ENCODE data around the gene PIEZO2. TPM values are rescaled to one million over a fixed set of nuclear protein-coding genes. Genes with fewer than 3 reads are reported as not detected.
"Not testable (repeated sequence)": the region's sequence is repeated elsewhere in the genome, so short reads cannot be mapped to it uniquely, and the experiment has no call there.

Gene PIEZO2
- polyA plus RNA-seq, 10 donors, result 22.1 to 56.5 (median 46.2) TPM

- DNase-seq, result peak in 2 of 3 donors; percentile 57 to 84
Measured at GRCh38 chr18:10928011-10928771, 221.2 kb downstream of the PIEZO2 start.

GRCh38 chr18:10927286-10927992 lies 221.9 kb downstream of the PIEZO2 start:
- DNase-seq, result peak; percentile 78 to 89 (median 84)

GRCh38 chr18:10926621-10927161 lies 222.7 kb downstream of the PIEZO2 start:
- peak in 1 of 3 donors; percentile 67 for DNase-seq

GRCh38 chr18:10924290-10924689 lies 225.1 kb downstream of the PIEZO2 start:
- peak in 1 of 3 donors; percentile 54 for DNase-seq

- peak in 1 of 3 donors; percentile 36 for DNase-seq
Measured at GRCh38 chr18:10923551-10924070, 225.8 kb downstream of the PIEZO2 start.

- DNase-seq, result peak in 1 of 3 donors; percentile 15
Measured at GRCh38 chr18:10923141-10923540, 226.2 kb downstream of the PIEZO2 start.

- peak in 1 of 3 donors; percentile 17 for DNase-seq
Measured at GRCh38 chr18:10922712-10923111, 226.7 kb downstream of the PIEZO2 start.

GRCh38 chr18:10920309-10920708 lies 229.1 kb downstream of the PIEZO2 start:
- DNase-seq, result not testable (repeated sequence)

- DNase-seq, result peak in 1 of 3 donors; percentile 57
Measured at GRCh38 chr18:10919851-10920250, 229.5 kb downstream of the PIEZO2 start.

- no peak for DNase-seq
Measured at GRCh38 chr18:10916865-10917264, 232.5 kb downstream of the PIEZO2 start.

- no peak for DNase-seq
Measured at GRCh38 chr18:10916387-10916786, 233.0 kb downstream of the PIEZO2 start.

- DNase-seq, result not testable (repeated sequence)
Measured at GRCh38 chr18:10915748-10916147, 233.6 kb downstream of the PIEZO2 start.

- not testable (repeated sequence) for DNase-seq
Measured at GRCh38 chr18:10914610-10915009, 234.8 kb downstream of the PIEZO2 start.

- DNase-seq, result peak in 2 of 3 donors; percentile 38 to 65
Measured at GRCh38 chr18:10913919-10914318, 235.4 kb downstream of the PIEZO2 start.

- DNase-seq, result peak; percentile 82 to 89 (median 87)
Measured at GRCh38 chr18:10912790-10913545, 236.4 kb downstream of the PIEZO2 start.

GRCh38 chr18:10909724-10910123 lies 239.6 kb downstream of the PIEZO2 start:
- no peak for DNase-seq

GRCh38 chr18:10908760-10909159 lies 240.6 kb downstream of the PIEZO2 start:
- DNase-seq, result no peak

- no peak for DNase-seq
Measured at GRCh38 chr18:10907749-10908148, 241.6 kb downstream of the PIEZO2 start.

- DNase-seq, result no peak
Measured at GRCh38 chr18:10901329-10901728, 248.0 kb downstream of the PIEZO2 start.

GRCh38 chr18:10900435-10900834 lies 248.9 kb downstream of the PIEZO2 start:
- DNase-seq, result no peak

- no peak for DNase-seq
Measured at GRCh38 chr18:10899481-10899880, 249.9 kb downstream of the PIEZO2 start.

Data from muscle of back (tissue), 11 donors.